NCI-H82 treated with DMSO at 0.1 percent for 48 hours (cell line): Measurements from ENCODE around the gene ZC3H4.
"Not testable (repeated sequence)": the region's sequence is repeated elsewhere in the genome, so short reads cannot be mapped to it uniquely, and the experiment has no call there.

Experiments
- DNase-seq: peaks from one replicate; lab custom pipeline; 2025; ENCODE audit not compliant: unreplicated experiment; lab: John Stamatoyannopoulos, UW

ZC3H4 gene

DNA sequence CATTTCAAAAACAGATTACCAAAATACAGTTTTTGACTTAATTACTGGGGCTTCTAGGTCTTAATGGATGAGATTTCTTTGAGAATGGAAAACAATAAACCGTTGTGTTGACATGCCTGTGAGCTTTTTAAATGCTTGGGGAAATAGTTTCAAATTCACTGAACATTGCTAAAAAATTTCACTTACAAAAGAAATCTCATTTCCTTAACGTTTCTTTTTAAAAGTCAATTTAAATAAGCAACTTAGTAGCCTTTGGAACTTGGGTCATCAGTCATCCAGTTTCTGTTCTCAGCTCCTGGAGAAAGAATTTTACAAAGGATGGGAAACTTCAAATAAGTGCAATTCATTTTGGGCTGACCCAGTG lies 4.4 kb downstream of the ZC3H4 start:
- no peak for DNase-seq

DNA sequence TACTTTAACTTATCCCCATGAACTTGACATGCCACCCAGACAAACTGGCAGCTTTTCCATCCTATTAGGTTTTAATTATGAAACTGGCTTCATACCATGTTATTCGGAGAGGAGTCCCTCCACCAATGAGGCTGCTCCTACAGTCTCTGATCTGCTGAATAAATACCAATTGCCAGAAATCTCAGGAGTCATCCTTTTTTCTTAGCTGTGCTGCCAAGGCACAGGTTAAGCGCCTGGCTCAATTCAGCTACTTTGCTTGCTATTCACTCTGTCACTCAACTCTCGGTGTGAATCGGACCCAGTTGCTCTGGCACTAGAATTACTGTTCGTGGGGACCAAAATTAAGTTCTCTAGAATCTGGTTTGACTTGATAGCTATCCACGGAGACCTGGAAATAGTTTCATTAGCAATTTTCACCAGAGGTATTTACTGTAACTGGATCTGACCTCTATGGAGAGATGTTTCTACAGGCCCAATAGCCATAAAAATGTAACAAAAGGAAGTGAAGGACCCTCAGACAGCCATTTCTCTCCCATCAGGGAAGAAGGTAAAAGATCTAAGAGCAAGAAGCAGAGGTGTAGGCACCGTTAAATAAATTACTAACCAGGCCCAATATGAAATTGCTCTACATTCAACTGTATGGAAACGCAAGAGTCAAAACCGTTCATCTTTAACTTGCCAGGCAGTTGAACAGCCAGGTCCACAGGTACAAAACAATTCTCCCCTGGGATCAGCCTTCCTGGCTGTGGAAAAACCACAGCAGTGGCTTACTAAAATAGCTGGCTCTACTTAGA lies 5.4 kb downstream of the ZC3H4 start:
- no peak for DNase-seq

DNA sequence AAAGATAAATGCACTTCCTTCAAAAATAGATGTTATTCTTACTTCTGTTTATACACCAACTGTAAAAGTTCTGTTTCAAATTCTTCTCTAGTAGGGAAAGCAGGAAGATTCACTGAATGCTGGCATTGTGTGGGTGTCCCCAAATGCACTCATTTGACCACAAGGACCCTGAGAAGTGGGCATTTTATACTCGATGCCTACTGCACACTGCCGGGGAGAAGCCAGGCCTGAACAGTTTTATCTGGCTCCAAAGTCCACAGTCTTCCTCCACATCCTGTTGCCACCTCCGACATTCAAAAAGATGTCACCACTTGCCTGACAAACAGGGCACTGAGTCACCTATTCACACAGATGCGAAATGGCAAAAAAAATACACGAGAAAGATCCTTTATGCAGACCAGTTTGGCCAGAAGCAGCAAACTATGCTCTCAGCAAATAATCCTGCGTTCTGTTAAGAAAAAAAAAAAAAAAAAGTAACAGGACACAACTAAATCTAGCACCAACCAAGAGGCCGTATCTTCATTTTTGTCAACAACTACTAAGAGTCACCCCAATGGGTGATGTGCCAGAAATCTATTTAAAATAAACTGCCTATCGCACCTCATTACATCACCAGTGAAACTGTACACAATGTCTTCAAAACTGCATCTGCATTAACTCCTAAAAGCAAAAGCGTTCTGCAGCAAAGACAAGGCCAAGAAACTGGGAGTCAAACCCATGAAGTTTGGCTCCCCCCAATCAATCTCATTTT lies 6.2 kb downstream of the ZC3H4 start:
- no peak for DNase-seq

DNA sequence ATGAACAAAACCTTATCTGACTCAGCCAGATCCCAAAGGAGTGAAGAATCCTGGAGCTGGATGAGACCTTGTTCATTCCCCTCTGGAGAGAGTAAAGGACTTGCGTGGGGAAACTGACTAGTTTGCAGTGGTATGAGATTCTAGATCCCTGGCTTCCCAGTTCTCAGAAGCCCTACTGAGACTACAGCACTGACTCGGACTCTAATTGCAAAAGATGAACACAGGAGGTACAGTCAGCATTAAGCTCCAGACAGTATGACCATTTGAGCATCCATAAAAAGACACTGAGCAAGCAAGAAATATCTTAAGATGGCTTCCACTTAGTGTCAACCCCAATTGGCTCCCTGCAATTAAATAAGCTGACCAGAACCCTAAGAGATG lies 6.8 kb downstream of the ZC3H4 start:
- DNase-seq = no peak

DNA sequence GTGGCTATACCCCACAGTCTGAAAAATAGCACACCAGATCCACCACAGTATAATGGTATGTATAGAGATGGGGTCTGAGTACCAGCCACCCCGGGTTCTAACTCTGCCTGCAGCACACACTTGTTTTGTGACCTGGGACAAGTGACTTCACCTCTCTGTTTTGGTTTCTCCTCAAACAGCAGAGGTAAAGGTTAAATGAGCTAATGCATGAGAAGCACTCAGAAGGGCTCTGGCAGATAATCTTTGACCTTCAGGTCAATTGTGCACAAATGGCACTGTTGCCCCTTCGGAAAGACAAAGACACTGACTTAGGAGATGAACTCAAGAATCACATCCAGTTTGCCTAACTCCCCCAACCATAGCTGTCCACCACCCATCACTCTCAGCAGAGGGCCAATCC lies 7.7 kb downstream of the ZC3H4 start:
- no peak for DNase-seq

DNA sequence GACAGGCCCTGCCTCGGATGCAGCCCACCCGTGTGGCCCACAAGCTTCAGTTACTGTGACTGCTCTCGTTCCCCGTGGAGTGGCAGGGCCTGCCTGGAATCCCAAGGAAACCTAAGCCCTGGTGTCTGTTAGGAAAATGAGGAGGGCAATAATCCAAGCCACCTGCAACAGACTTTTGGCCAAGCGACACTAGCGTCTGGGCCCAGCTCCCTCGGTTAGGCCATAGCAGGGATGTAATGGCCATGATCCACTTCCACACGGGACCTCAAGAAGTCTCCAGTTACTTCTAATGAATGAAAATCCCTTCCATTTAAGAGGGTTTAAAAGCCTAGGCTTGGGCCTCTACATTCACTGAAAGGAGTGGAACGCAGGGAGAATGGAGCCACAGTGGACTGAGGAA lies 8.9 kb downstream of the ZC3H4 start:
- DNase-seq = no peak

DNA sequence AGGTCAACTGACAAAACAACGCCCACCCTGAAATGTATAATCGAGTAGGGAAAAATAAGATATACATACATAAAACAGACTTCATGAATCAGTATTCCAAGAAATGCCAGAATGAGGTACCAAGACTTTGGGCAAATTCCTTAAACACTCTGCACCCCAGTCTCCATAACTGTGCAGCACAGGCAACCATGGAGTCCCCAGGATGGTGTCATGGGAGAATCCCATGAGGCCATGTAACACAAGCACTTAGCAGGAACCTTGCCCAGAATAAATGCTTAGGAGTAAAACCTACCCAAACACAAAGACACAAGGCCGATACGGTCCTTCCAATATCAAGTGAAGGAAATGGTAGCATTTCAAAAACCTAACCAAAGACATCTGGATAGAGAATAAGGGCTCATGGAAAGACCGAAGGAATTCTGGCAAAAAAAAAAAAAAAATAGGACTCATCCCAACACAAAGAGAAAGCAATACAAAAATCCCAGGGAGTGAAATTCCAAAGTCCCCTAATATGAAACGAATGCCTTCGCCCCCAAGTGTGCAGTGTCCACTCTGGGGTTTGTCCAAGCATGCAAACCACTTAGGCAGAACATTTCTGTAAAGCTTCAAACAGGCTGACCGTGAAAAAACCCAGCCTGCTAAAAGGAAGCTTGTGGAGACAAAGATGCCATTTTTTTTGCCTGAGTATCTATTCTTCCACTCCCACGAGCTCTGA lies 11.1 kb downstream of the ZC3H4 start:
- DNase-seq = no peak

DNA sequence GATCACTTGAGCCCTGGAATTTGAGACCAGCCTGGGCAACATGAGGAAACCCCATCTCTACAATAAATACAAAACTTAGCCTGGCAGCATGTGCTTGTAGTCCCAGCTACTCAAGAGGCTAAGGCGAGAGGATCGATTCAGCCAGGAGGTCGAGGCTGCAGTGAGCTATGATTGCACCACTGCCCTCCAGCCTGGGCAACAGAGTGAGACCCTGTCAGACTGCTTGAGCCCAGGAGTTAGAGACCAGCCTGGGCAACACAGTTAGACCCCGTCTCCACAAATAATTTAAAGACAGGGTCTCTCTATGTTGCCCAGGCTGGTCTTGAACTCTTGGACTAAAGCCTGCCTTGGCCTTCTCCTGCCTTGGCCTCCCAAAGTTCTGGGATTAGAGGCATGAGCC lies 12.5 kb downstream of the ZC3H4 start:
- DNase-seq = not testable (repeated sequence)

DNA sequence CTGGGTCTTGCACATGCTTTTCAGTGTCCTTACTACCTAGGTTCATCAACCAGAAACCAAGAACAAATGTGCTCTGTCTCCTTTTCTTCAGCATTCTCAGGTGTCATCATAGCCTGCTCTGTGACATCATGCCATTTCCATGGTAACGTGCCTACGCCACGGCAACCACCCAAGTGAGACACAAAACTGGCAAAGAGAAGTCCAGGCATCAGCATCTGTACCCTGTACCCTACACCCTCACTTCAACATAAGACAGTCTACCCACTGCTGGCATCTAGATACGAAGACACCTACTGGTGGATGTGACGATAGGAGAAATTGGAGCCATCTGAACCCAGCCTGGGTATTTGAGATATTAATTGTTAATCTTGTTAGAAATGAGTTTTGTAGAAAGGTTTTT lies 13.3 kb downstream of the ZC3H4 start:
- no peak for DNase-seq

DNA sequence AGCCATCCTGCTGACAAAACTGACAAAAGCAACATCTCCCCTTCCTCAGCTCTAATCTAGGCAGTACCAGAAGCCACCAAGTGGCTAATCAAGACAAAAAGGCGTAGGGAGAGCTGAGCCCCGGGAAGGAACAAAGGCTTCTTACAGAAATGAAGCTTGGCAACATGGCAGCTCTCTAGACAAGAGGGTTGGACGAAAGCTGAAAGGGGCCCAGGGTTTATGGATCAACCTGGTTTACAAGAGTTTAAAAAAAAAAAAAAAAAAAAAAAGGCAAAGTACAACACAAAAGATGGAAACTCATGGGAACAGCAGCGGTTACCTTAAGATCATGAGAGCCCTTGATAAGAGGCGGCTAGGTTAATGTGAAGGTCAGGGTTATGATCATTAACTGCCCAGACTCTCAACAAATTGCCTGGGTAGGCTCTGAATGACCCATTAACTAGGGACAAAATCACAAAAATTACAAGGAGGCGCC lies 14.0 kb downstream of the ZC3H4 start:
- no peak for DNase-seq

DNA sequence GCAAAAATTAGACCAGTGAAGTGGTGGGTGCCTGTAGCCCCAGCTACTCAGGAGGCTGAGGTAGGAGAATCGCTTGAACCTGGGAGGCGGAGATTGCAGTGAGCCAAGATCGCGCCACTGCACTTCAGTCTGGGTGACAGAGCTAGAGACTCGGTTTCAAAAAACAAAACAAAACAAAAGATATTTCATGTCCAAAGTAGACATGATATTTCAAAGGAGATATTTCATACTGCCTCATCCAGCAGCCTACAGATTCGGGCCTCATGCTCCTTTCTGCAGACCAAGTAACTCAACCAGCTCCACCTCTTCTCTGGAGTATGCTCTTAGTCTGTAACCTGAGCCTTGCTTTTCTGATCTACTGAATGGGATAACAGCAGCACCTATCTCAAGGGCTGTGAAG lies 15.0 kb downstream of the ZC3H4 start:
- no peak for DNase-seq

DNA sequence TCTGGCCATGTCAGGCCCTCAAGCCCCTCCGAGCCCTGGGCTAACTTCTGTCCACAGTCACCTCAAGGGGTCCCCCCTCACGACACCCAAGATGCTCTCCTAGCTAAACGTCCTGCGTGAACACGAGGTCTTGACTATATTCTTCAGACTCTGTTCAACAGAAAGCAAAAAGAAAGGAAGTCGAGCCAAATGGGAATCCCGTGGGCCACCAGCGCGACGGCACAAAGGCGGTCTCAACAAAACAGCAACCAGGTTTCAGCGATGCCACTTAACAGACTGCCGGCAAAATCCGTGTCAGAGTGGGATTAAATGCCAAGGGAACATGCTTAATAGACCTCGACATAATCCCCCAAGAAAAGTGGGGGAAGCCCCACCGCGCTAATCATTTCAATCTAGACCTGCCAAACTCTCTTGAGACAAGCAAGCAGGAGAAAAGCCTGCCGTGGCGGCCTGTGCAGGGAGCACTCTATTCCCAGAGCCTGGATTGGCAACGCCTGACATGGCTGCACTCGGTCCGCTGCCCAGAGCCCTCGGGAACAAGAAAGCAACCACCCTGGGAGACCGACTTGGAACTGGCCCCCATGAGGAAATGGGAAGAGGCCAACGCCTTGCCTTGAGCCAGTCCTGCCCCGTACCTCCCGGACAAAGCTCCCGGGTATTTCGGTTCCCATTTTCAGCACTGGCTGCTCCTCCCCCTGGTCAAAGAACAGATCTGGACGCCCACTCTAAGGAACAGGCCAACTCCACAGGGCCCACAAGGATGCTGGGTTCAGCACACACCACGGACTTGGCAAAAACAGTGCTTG lies 16.0 kb downstream of the ZC3H4 start:
- peak; percentile 68 for DNase-seq

DNA sequence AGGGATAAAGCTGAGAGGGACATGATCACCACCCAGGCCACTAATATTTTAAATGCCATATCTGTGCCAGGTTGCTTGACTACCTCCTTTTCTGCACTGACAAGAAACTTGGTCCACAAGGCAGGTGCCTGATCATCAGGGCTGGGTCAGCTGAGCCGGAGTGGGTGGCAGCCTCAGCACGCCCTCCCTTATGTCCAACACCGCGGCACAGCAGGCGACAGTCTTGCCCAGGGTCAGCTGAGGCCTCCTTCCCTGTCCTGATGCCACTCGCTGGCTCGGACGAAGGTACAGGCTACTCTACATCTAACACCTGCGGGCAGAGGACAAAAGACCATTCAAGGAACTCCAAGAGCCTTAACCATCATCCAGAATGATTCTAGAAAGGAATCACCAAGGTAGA lies 16.9 kb downstream of the ZC3H4 start:
- no peak for DNase-seq

DNA sequence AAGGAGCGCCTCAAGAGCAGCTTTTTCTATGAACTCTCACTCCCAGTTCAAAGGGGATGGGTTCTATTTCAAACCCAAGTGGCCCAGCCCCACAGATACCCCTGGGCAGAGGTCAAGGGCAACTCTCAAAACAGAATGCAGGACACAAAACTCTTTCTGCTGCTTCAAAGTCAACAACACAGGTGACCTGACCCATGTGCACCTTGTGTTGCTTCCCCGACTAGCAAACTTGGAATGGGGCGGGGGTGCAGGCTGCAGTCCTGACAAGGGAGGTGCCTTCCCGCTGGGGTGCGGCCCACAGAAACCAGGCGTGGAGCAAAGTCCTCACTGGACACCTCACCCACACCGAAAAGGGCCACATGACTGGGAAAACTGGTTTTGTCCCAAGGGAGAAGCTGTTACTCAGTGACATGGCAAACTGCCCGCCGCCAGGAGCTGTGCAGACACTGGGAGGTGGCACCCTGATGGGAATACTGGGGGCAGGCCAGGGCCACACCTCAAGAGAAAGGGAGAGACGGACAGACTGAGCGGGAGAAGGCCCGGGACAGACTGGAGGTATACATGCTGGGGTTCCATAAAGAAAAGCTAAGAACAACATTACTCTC lies 17.4 kb downstream of the ZC3H4 start:
- no peak for DNase-seq

DNA sequence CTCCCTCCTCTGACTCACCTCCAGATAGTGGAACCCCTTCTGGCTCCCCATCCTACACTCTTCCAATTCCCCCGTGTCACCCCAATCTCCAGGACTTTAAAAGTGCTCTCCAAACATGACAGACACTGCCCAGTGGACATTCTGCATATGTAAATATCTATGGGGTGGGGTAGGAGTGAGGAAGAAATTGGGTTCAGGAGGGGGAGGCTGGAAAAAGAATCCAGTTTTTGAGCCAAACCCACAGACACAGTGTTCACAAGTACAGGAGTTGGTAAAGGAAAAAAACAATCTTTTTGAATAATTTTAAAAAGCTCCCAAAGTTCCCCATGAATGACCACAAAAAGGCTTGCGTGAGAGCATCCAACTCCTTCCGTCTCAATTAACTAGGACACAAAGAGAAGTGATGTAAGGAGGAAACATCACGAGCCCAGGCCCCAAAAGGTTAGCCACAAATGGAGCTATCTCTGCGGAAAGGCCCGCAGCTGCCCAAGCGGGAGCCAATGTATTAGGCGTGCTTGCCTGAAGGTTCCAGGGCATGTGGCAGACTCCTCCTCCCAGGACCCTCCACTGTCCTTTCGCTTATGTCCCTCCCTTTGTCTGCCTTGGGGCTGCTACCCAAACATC lies 18.0 kb downstream of the ZC3H4 start:
- DNase-seq = no peak

DNA sequence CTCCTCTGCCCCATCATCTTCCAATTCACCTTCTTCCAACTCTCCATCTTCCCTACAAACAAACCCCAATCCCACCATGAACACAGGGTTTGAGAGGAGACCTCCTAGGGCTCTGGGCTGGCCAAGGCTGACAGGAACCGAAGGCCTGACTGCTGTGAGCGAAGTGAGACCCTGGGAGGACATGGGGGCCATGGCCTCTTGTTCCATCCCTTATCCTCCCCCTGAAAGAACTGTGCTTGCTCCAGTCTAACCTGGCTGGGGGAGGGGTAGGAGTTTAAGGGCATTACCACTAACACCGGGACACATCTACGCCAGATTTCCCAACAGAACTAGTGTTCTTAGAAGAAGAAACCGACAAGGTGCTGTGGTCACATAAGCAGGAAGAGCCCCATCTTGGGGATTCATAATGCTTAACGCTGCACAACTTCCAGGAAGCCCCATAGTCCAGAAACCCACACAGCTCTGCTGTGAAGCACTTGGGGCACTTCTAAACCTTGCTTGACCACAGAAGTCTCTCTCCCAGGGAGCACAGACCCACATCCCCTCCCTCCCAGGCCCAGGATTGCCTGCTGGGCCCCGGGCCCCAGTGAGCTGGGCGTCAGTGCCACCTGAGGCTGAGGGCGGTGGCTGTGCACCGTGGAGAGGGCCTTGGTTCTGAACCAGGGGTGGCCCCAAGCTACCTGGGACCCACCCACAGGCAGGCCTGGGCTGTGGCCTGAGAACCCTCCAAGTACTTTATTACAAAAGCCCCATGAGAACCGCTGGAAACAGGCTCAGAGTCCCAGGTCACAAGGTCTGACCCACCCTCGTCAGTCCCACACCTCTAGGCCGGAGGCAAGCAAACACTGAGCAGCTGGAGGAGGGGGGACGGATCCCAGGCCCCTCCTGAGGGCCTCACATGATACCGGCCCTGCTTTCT lies 18.8 kb downstream of the ZC3H4 start:
- DNase-seq = no peak

DNA sequence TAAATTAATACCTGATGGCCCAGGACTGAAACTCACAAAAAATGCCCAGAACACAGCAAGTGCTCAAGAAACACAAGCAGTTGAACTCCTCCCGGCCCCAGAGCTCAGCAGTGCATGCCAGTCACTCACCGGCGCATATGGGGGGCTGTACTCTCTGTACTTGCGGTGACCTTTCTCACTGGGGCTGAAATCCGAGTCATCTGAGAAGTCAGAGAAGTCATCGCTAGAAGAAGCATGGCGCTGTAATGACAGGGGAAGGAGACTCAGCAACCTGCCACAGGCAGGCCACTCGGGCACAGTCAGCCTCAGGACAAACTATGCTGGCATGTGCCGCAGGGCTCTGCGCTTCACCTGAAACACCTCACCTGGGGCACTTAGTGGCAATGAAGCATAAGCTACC lies 19.7 kb downstream of the ZC3H4 start:
- no peak for DNase-seq

DNA sequence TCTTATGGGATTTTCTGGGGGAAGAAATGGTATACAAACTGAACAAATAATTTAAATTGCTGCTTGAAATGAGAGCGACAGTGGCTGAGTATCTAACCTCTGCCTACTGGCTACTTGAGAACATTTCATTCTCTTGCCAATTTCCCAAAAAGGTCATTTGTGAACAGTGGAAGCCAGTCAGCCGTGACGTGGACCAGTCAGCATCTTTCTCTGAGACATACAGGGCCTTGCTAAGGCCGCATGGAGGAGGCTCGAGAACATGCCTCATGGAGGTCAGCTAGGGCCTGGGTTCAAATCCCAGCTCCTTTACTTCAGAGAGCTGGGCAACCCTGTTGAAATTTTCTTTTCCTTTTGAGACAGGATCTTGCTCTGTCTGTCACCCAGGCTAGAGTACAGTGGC lies 20.3 kb downstream of the ZC3H4 start:
- DNase-seq = no peak

DNA sequence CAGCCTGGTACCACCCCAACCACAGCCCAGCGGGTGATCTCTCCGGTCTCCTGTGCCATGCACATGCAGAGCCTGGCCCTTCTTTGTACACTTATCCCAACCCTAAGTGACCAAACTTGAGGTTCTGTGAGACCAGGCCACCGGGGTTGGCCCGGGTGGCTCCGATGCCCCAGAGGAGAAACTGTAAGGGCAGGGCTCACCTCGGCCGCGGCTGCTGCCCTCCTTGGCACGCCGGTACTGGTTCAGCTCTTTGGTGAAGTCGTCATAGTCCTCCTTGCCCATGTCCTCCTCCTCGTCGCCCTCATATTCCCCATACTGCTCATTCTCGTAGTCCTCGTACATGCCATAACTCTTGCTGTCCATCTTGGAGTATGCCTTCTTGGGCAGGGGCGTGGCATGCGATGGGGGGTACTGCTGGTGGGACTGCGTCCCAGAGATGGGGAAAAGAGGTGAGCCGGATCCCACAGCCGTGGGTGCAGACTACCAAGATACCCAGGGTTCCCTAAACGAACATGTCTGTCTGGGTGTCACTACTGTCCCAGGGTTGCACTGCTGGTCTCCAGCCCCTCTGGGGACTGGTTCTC lies 23.7 kb downstream of the ZC3H4 start:
- no peak for DNase-seq
